ENCODE results near the gene ABHD1. TPM values are rescaled to one million over a fixed set of nuclear protein-coding genes. Genes with fewer than 3 reads are reported as not detected.
"Not testable (repeated sequence)": the region's sequence is repeated elsewhere in the genome, so short reads cannot be mapped to it uniquely, and the experiment has no call there.

Gene ABHD1
- total RNA-seq, 1 experiment from 2014 or later, result not detected

GRCh38 chr2:27117995-27118524 lies 5.6 kb upstream of the ABHD1 start:
- peak; percentile 53 for DNase-seq
- H3K27me3 ChIP-seq (ENCODE audit: control insufficient read depth, insufficient read depth, low read length), result peaks cover 50% of the 10 kb centered on the region
- H3K36me3 ChIP-seq (replicated peaks; ENCODE audit: control insufficient read depth, insufficient read depth, low read length), result no peaks in the 10 kb centered on the region
- H3K4me3 ChIP-seq (ENCODE audit: insufficient read depth, low read depth, low read length), result peak overlapping the region; percentile 45

GRCh38 chr2:27118525-27119329 lies 4.9 kb upstream of the ABHD1 start, which contains the start of gene CGREF1:
Gene CGREF1, minus strand, starts transcription at chr2:27119128. Its CDS starts 14,762 bp downstream, at chr2:27104366.
- DNase-seq, result peak; percentile 90
- Histone ChIP-seq H3K4me3 (ENCODE audit: insufficient read depth, low read depth, low read length) (peak within 1 kb of the TSS; percentile 45), H3K27me3 (ENCODE audit: control insufficient read depth, insufficient read depth, low read length) (peaks cover 56% of the 10 kb centered on the region), H3K36me3 (replicated peaks; ENCODE audit: control insufficient read depth, insufficient read depth, low read length) (no peaks in the 10 kb centered on the region)

GRCh38 chr2:27119330-27119670 lies 4.3 kb upstream of the ABHD1 start:
- peaks cover 62% of the 10 kb centered on the region for H3K27me3 ChIP-seq (ENCODE audit: control insufficient read depth, insufficient read depth, low read length)
- H3K36me3 ChIP-seq (replicated peaks; ENCODE audit: control insufficient read depth, insufficient read depth, low read length); H3K4me3 ChIP-seq (ENCODE audit: insufficient read depth, low read depth, low read length): not testable (repeated sequence)
- peak; percentile 45 for DNase-seq

- Histone ChIP-seq H3K4me3 (ENCODE audit: insufficient read depth, low read depth, low read length) (no peak overlapping the region), H3K27me3 (ENCODE audit: control insufficient read depth, insufficient read depth, low read length) (peaks cover 62% of the 10 kb centered on the region), H3K36me3 (replicated peaks; ENCODE audit: control insufficient read depth, insufficient read depth, low read length) (no peaks in the 10 kb centered on the region)
- no peak for DNase-seq
Measured at GRCh38 chr2:27121906-27122305, 1.7 kb upstream of the ABHD1 start.

- H3K36me3 ChIP-seq (replicated peaks; ENCODE audit: control insufficient read depth, insufficient read depth, low read length), result no peaks in the 10 kb centered on the region
- DNase-seq, result peak; percentile 41
- peaks cover 59% of the 10 kb centered on the region for H3K27me3 ChIP-seq (ENCODE audit: control insufficient read depth, insufficient read depth, low read length)
- H3K4me3 ChIP-seq (ENCODE audit: insufficient read depth, low read depth, low read length), result no peak overlapping the region
Measured at GRCh38 chr2:27122791-27123190, 824 bp upstream of the ABHD1 start.

- no peak for DNase-seq
- Histone ChIP-seq H3K4me3 (ENCODE audit: insufficient read depth, low read depth, low read length) (no peak overlapping the region), H3K36me3 (replicated peaks; ENCODE audit: control insufficient read depth, insufficient read depth, low read length) (peaks cover 3% of the 10 kb centered on the region), H3K27me3 (ENCODE audit: control insufficient read depth, insufficient read depth, low read length) (peaks cover 36% of the 10 kb centered on the region)
Measured at GRCh38 chr2:27125104-27125503, 1.5 kb downstream of the ABHD1 start.

GRCh38 chr2:27126252-27126710 lies 2.7 kb downstream of the ABHD1 start:
- Histone ChIP-seq H3K4me3 (ENCODE audit: insufficient read depth, low read depth, low read length) (no peak overlapping the region), H3K36me3 (replicated peaks; ENCODE audit: control insufficient read depth, insufficient read depth, low read length) (peaks cover 11% of the 10 kb centered on the region), H3K27me3 (ENCODE audit: control insufficient read depth, insufficient read depth, low read length) (peaks cover 27% of the 10 kb centered on the region)
- DNase-seq, result no peak

GRCh38 chr2:27127883-27128667 lies 4.5 kb downstream of the ABHD1 start:
- Histone ChIP-seq H3K36me3 (replicated peaks; ENCODE audit: control insufficient read depth, insufficient read depth, low read length) (peaks cover 29% of the 10 kb centered on the region), H3K4me3 (ENCODE audit: insufficient read depth, low read depth, low read length) (no peak overlapping the region), H3K27me3 (ENCODE audit: control insufficient read depth, insufficient read depth, low read length) (peaks cover 12% of the 10 kb centered on the region)
- no peak for DNase-seq

GRCh38 chr2:27128668-27129571 lies 5.3 kb downstream of the ABHD1 start:
- H3K36me3 ChIP-seq (replicated peaks; ENCODE audit: control insufficient read depth, insufficient read depth, low read length), result peaks cover 32% of the 10 kb centered on the region
- peaks cover 4% of the 10 kb centered on the region; the same call in 1 of the 2 replicates for H3K27me3 ChIP-seq (ENCODE audit: control insufficient read depth, insufficient read depth, low read length)
- DNase-seq, result no peak

GRCh38 chr2:27130396-27130795 lies 6.8 kb downstream of the ABHD1 start:
- no peak overlapping the region for H3K4me3 ChIP-seq (ENCODE audit: insufficient read depth, low read depth, low read length)
- H3K27me3 ChIP-seq (ENCODE audit: control insufficient read depth, insufficient read depth, low read length), result no peaks in the 10 kb centered on the region
- DNase-seq, result no peak
- H3K36me3 ChIP-seq (replicated peaks; ENCODE audit: control insufficient read depth, insufficient read depth, low read length), result peaks cover 32% of the 10 kb centered on the region

More at GRCh38 chr2:27128668-27129571, 5.3 kb downstream of the ABHD1 start:
- no peak overlapping the region for H3K4me3 ChIP-seq (ENCODE audit: insufficient read depth, low read depth, low read length)

- Histone ChIP-seq H3K36me3 (replicated peaks; ENCODE audit: control insufficient read depth, insufficient read depth, low read length) (peaks cover 32% of the 10 kb centered on the region), H3K4me3 (ENCODE audit: insufficient read depth, low read depth, low read length) (no peak overlapping the region), H3K27me3 (ENCODE audit: control insufficient read depth, insufficient read depth, low read length) (no peaks in the 10 kb centered on the region)
- DNase-seq, result peak; percentile 10
Measured at GRCh38 chr2:27131429-27131828, 7.8 kb downstream of the ABHD1 start.

GRCh38 chr2:27133195-27133875 lies 9.7 kb downstream of the ABHD1 start:
- no peaks in the 10 kb centered on the region for H3K27me3 ChIP-seq (ENCODE audit: control insufficient read depth, insufficient read depth, low read length)
- peaks cover 32% of the 10 kb centered on the region for H3K36me3 ChIP-seq (replicated peaks; ENCODE audit: control insufficient read depth, insufficient read depth, low read length)
- H3K4me3 ChIP-seq (ENCODE audit: insufficient read depth, low read depth, low read length), result peak overlapping the region; percentile 94
- DNase-seq, result peak; percentile 55

- peak within 1 kb of the TSS; percentile 94 for H3K4me3 ChIP-seq (ENCODE audit: insufficient read depth, low read depth, low read length)
- peak; percentile 99 for DNase-seq
- H3K27me3 ChIP-seq (ENCODE audit: control insufficient read depth, insufficient read depth, low read length), result no peaks in the 10 kb centered on the region
- H3K36me3 ChIP-seq (replicated peaks; ENCODE audit: control insufficient read depth, insufficient read depth, low read length), result peaks cover 32% of the 10 kb centered on the region
Measured at GRCh38 chr2:27133905-27134780, 10.5 kb downstream of the ABHD1 start, which contains the start of gene PREB. Gene PREB, minus strand, starts transcription at chr2:27134636. Its CDS starts 215 bp downstream, at chr2:27134421.

All from H7 (cell line).